Hepatocyte (in vitro differentiated cells): ENCODE results near the gene GLP1R. TPM values are rescaled to one million over a fixed set of nuclear protein-coding genes. Genes with fewer than 3 reads are reported as not detected.
A peak's percentile ranks its signal among the peaks of the same experiment; 100 is the strongest.

Experiments used
- DNase-seq: peaks from one replicate; pipeline ENCODE4 v3.0.0-alpha.2; 2016; ENCODE audit warnings: low spot score
- H2AFZ ChIP-seq: fragments of 200-600 bp; sonication (generic); 2 replicates; pipeline ENCODE4 v1.6.0; 2016; ENCODE audit warnings: antibody characterized with exemption, mild to moderate bottlenecking
- H3K27ac ChIP-seq: fragments of 200-600 bp; sonication (generic); 2 replicates; pipeline ENCODE4 v1.5.1; 2016; ENCODE audit warnings: mild to moderate bottlenecking
- H3K27me3 ChIP-seq: fragments of 200-600 bp; sonication (generic); 2 replicates; pipeline ENCODE4 v1.6.1; 2016
- H3K36me3 ChIP-seq: fragments of 200-600 bp; sonication (generic); replicated peaks from 2 replicates; pipeline ENCODE4 v1.5.1; 2016; ENCODE audit warnings: low read depth; ENCODE audit not compliant: insufficient read depth
- H3K4me1 ChIP-seq: fragments of 200-600 bp; sonication (generic); 2 replicates; pipeline ENCODE4 v1.5.1; 2016; ENCODE audit warnings: mild to moderate bottlenecking, moderate library complexity; ENCODE audit not compliant: insufficient read depth
- H3K4me2 ChIP-seq: fragments of 200-600 bp; sonication (generic); 2 replicates; pipeline ENCODE4 v1.6.0; 2016
- H3K4me3 ChIP-seq: fragments of 200-600 bp; sonication (generic); 2 replicates; pipeline ENCODE4 v1.5.1; 2016; ENCODE audit warnings: mild to moderate bottlenecking
- H3K79me2 ChIP-seq: fragments of 200-600 bp; sonication (generic); 2 replicates; pipeline ENCODE4 v1.6.0; 2017; ENCODE audit warnings: mild to moderate bottlenecking
- H3K9me2 ChIP-seq: fragments of 200-600 bp; sonication (generic); replicated peaks from 2 replicates; pipeline ENCODE4 v1.6.0; 2017; ENCODE audit warnings: mild to moderate bottlenecking; ENCODE audit not compliant: insufficient read depth
- H3K9me3 ChIP-seq: fragments of 200-600 bp; sonication (generic); 2 replicates; pipeline ENCODE4 v1.5.1; 2016; ENCODE audit warnings: low read depth, mild to moderate bottlenecking
- H4K20me1 ChIP-seq: fragments of 200-600 bp; sonication (generic); 2 replicates; pipeline ENCODE4 v1.6.0; 2016; ENCODE audit warnings: mild to moderate bottlenecking; ENCODE audit not compliant: insufficient read depth, poor library complexity, severe bottlenecking
- EZH2 ChIP-seq: fragments of 200-600 bp; sonication (generic); IDR thresholded peaks from 2 replicates; pipeline ENCODE4 v1.6.1; 2016; ENCODE audit warnings: antibody characterized with exemption, mild to moderate bottlenecking, borderline replicate concordance
- EZH2phosphoT487 ChIP-seq: fragments of 200-600 bp; sonication (generic); IDR thresholded peaks from one replicate; pipeline ENCODE4 v1.6.1; 2018; ENCODE audit warnings: antibody characterized with exemption, mild to moderate bottlenecking, low read depth, moderate library complexity; ENCODE audit not compliant: unreplicated experiment, severe bottlenecking
- WGBS: methylation state at CpG from one replicate; pipeline ENCODE4 v1.1.6; 2016; ENCODE audit warnings: low lambda C conversion rate; ENCODE audit errors: missing lambda C conversion rate; 5-methylcytosine and 5-hydroxymethylcytosine counted together
- polyA plus RNA-seq: library from polyadenylated mRNA; unstranded; fragments of >200 nt; fragmentation: Nextera tagmentation; extraction: Ambion mirVana; gene quantifications from 2 replicates; pipeline ENCODE4 v1.2.1, GENCODE V29; 2016
- total RNA-seq: library from RNA; depleted of rRNA; stranded (reverse); fragments of >200 nt; gene quantifications from 2 replicates; pipeline ENCODE4 v1.2.3, GENCODE V29; 2014
- TF ChIP-seq, protein P1 (sequence below): fragments of 200-600 bp; sonication (generic); IDR thresholded peaks from 2 replicates; pipeline ENCODE4 v1.5.1; 2016; ENCODE audit warnings: antibody characterized with exemption, mild to moderate bottlenecking; ENCODE audit not compliant: poor library complexity

GLP1R gene
- total RNA-seq: 0.30 and 0.52 TPM in 2 replicates
- polyA plus RNA-seq: not detected in 2 replicates

DNA sequence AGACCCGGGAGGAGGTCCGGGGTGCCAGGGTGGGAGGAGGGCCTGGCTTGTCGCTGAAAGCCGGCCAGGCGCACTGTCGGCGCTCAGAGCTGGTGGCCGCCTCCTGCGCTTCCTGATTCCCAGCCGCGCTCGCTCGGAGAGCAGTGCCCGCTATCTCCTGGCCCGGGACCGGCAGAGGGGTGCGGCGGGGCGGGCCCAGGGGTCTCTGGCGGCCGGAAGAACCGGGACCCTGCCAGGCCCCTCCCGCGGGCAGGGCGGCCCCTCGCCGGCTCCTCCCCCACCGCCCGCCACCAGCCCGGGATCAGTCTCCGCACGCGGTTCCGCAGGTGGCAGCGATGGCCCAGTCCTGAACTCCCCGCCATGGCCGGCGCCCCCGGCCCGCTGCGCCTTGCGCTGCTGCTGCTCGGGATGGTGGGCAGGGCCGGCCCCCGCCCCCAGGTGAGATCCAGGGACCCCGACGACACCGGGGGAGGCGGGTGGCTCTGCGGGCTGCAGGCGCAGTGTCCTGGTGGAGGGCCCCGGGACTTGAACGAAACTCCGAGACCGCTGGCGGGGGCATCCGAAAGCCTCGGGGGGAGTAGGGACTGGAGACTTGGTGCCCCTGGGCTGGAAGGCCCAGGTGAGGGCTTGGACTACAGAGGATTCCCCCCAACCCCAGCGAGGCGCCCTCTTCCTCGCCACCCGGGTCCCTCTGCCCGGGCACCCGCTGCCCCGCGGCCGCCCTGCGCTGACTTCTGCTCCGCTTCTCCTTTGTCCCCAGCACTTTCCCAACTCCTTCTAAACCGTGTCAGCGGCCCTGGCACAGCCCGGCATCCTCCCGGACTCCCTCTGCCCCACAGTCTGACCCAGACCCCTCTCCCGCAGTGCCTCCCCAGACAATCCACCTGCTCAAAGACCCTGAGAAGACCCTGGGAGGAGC is at the start of gene GLP1R:
Gene GLP1R, plus strand, starts transcription at position 301 of the 919 bp plus-strand sequence. Its CDS starts 60 bp downstream, at position 361.
- no peak within 1 kb of the TSS for H3K27ac ChIP-seq
- no peaks in the 10 kb centered on the region for H3K9me2 ChIP-seq
- TF ChIP-seq, protein P1, sequence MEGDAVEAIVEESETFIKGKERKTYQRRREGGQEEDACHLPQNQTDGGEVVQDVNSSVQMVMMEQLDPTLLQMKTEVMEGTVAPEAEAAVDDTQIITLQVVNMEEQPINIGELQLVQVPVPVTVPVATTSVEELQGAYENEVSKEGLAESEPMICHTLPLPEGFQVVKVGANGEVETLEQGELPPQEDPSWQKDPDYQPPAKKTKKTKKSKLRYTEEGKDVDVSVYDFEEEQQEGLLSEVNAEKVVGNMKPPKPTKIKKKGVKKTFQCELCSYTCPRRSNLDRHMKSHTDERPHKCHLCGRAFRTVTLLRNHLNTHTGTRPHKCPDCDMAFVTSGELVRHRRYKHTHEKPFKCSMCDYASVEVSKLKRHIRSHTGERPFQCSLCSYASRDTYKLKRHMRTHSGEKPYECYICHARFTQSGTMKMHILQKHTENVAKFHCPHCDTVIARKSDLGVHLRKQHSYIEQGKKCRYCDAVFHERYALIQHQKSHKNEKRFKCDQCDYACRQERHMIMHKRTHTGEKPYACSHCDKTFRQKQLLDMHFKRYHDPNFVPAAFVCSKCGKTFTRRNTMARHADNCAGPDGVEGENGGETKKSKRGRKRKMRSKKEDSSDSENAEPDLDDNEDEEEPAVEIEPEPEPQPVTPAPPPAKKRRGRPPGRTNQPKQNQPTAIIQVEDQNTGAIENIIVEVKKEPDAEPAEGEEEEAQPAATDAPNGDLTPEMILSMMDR: no peak
- TF ChIP-seq EZH2 (no peak), EZH2phosphoT487 (no peak)
- H4K20me1 ChIP-seq: no peaks in the 10 kb centered on the region
- peak within 1 kb of the TSS; percentile 33 for H3K4me3 ChIP-seq
- no peaks in the 10 kb centered on the region for H3K4me1 ChIP-seq
- H3K9me3 ChIP-seq: no peaks in the 10 kb centered on the region
- peak within 1 kb of the TSS; percentile 93 for H3K4me2 ChIP-seq
- H2AFZ ChIP-seq: peak within 1 kb of the TSS; percentile 35
- peak; percentile 42 for DNase-seq
- 6% methylated on average over 25 of the region's 74 CpGs for WGBS
- H3K79me2 ChIP-seq: no peaks in the 10 kb centered on the region
- no peaks in the 10 kb centered on the region for H3K36me3 ChIP-seq
- peaks cover 54% of the 10 kb centered on the region for H3K27me3 ChIP-seq

DNA sequence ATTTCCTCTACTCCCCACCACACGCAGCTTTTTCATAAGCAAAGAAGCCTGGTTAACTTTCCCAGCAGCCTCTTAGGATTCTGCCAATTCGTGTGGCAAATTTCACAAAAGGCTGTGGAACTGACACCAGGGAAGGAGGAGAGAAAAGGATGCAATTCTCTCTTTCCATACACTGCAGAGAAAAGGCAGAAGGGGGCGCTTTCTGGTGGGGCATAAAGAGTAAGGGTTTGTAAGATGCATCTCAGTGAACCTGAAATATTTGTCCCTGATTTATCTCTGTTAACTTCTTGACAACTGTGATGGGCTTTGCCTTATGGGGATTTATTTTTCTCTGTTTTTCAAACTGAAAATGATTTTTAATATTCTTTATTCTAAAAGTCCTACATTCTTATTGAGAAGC is 45.5 kb upstream of the GLP1R start:
- WGBS: 5% methylated on average over 3 of the region's 3 CpGs
- H3K27me3 ChIP-seq: peaks cover 24% of the 10 kb centered on the region

DNA sequence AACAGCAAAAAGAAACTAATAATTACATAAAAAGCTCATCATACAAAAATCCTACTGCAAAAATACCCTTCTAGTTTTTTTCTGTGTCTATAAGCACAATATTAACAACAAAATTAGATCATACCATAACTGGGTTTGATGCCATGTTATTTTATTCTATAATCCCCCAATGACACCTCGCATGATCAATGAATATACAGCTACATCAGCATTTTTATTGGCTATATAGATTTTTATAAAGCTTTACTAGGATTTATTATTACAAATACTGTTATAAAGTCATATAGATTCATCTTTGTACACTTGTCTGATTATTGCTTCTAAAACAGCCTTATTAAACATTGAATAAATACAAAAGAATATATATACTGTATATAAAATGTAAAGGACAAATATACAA is 45.1 kb upstream of the GLP1R start:
- H3K27me3 ChIP-seq: peaks cover 24% of the 10 kb centered on the region
- H3K36me3 ChIP-seq: no peaks in the 10 kb centered on the region
- 92% methylated on average over 1 of the region's 1 CpG for WGBS
- no peak overlapping the region for H3K4me3 ChIP-seq
- no peak for DNase-seq
- H3K27ac ChIP-seq: no peak overlapping the region
- no peaks in the 10 kb centered on the region for H3K9me2 ChIP-seq
- H4K20me1 ChIP-seq: no peaks in the 10 kb centered on the region
- H3K9me3 ChIP-seq: no peaks in the 10 kb centered on the region
- no peaks in the 10 kb centered on the region for H3K4me1 ChIP-seq
- H3K4me2 ChIP-seq: no peak overlapping the region
- no peak overlapping the region for H2AFZ ChIP-seq
- TF ChIP-seq EZH2: no peak
- no peak for TF ChIP-seq EZH2phosphoT487
- TF ChIP-seq, protein P1: no peak
- no peaks in the 10 kb centered on the region for H3K79me2 ChIP-seq

More for the DNA sequence above, 45.5 kb upstream of the GLP1R start:
- H2AFZ ChIP-seq: no peak overlapping the region
- H3K9me2 ChIP-seq: no peaks in the 10 kb centered on the region
- no peaks in the 10 kb centered on the region for H3K9me3 ChIP-seq
- no peak overlapping the region for H3K27ac ChIP-seq
- no peaks in the 10 kb centered on the region for H3K4me1 ChIP-seq
- DNase-seq: no peak
- no peak overlapping the region for H3K4me3 ChIP-seq
- no peak for TF ChIP-seq EZH2phosphoT487
- TF ChIP-seq EZH2: no peak
- TF ChIP-seq, protein P1: peak; percentile 23
- H3K4me2 ChIP-seq: no peak overlapping the region
- no peaks in the 10 kb centered on the region for H3K79me2 ChIP-seq
- H3K36me3 ChIP-seq: no peaks in the 10 kb centered on the region
- no peaks in the 10 kb centered on the region for H4K20me1 ChIP-seq
